Stomach (tissue), 9 donors: ENCODE data around the gene SARM1. TPM values are rescaled to one million over a fixed set of nuclear protein-coding genes. Genes with fewer than 3 reads are reported as not detected.

ENCODE experiments used
- DNase-seq, 2 donors: peaks; one replicate each; pipeline versions ENCODE4 v3.0.0 to v3.0.0-alpha.2; 2013 to 2019
- H3K27ac ChIP-seq, 5 donors: fragments of 200-600 bp in 4 of 5; sonication (generic) in 4 of 5; one replicate each; pipeline ENCODE4 v1.5.1; 2013 to 2019; ENCODE audit warnings: mild to moderate bottlenecking in 1 of 5, moderate library complexity in 1 of 5
- H3K27me3 ChIP-seq, 3 donors: fragments of 200-600 bp; sonication (generic); one replicate each; pipeline ENCODE4 v1.5.1; 2017 to 2019; ENCODE audit warnings: mixed run types in 1 of 3
- H3K36me3 ChIP-seq, 4 donors: fragments of 200-600 bp; sonication (generic); 1 replicate in 3 of 4; 2 replicates in 1 of 4; pipeline ENCODE4 v1.5.1; 2016 to 2019
- H3K4me1 ChIP-seq, 4 donors: fragments of 200-600 bp; sonication (generic); one replicate each; pipeline ENCODE4 v1.5.1; 2016 to 2019
- H3K4me3 ChIP-seq, 4 donors: fragments of 200-600 bp; sonication (generic) in 3 of 4; one replicate each; pipeline ENCODE4 v1.5.1; 2016 to 2019; ENCODE audit warnings: mild to moderate bottlenecking in 1 of 4
- H3K9me3 ChIP-seq, 4 donors: fragments of 200-600 bp; sonication (generic); one replicate each; pipeline ENCODE4 v1.5.1; 2016 to 2019
- EP300 ChIP-seq: sonication (generic); formaldehyde crosslinking; IDR thresholded peaks from one replicate; pipeline ENCODE4 v1.6.1; 2017; ENCODE audit warnings: antibody characterized with exemption
- POLR2A ChIP-seq, 4 donors: fragments of 450-650 bp; IDR thresholded peaks; one replicate each; pipeline ENCODE4 v1.6.1; 2016; ENCODE audit warnings: antibody characterized with exemption in 4 of 4, control low read depth in 2 of 4, mild to moderate bottlenecking in 1 of 4, moderate library complexity in 1 of 4
- POLR2AphosphoS5 ChIP-seq, 3 donors: sonication (generic); formaldehyde crosslinking; IDR thresholded peaks; one replicate each; pipeline ENCODE4 v1.6.1; 2016; ENCODE audit warnings: antibody characterized with exemption in 3 of 3
- WGBS, 5 donors: extraction: QIAGEN DNeasy Blood & Tissue Kit in 3 of 5; methylation state at CpG; one replicate each; pipeline versions ENCODE4 v1.1.5 to v1.1.7; 2013 to 2018; 5-methylcytosine and 5-hydroxymethylcytosine counted together
- intact Hi-C: fragments of 100-400 bp; cut with DNase I; formaldehyde crosslinking; loops from one replicate; pipeline ENCODE4 v1.15.1; 2023; ENCODE audit warnings: low total_unique reads
- polyA plus RNA-seq, 3 donors: library from polyadenylated mRNA; stranded (reverse); fragments of 200-250 nt; gene quantifications; one replicate each; pipeline ENCODE4 v1.2.3, GENCODE V29; 2013
- total RNA-seq, 5 donors: library from RNA; depleted of rRNA; stranded (reverse); fragments of >200 nt; gene quantifications; one replicate each; pipeline versions ENCODE4 v1.1.0 to v1.2.3, GENCODE V29; 2014 to 2016
- TF ChIP-seq, protein P1 (sequence below), 7 experiments: fragments of 450-650 bp in 4 of 7; fragments of 200-600 bp in 3 of 7; sonication (generic) in 3 of 7; IDR thresholded peaks; one replicate each; pipeline ENCODE4 v1.5.1; 2016 to 2019; ENCODE audit warnings: antibody characterized with exemption in 7 of 7, control low read depth in 2 of 7, mild to moderate bottlenecking in 1 of 7
- donor health status: healthy with polysubstance abuse.
- donor health status: Bipolar disorder and iron deficiency.
- donor health status: healthy.

Gene SARM1
- total and polyA plus RNA-seq, 8 donors: 4.6 to 58.3 (median 11.7) TPM

DNA sequence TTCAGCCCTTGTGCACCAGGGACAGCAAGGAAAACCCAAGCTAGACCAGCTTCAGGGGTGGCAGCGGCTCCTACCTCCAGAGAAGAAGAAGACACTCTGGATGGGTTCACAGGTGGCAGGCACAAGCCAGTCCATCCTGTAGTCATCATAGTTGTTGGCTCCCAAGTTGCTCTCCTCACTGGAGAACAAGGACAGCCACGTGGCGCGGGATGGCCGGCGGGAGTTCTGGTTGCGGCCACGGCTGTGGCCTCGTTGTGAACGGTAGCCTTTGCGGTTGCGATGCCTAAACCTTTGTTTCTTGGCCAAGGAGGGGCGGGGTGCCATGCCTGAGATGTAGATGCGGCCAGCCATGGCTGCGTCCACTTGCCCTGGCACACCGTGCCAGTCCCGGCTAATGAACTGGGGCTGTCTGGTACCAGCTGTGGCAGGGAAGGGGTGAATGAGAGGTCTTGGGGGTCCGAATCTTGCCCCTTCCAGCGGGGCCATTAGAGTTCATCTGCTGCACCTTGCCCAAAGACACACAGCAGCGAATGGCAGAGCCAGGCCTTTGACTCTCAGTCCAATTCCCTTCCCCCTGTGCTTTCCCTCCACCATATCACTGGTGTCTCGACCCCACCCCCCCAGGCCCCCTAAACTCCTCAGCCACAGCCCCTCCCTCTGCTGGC, 3.7 kb upstream of the SARM1 start:
- 79 to 89% (median 86%) methylated on average over 13 to 21 of the region's 21 CpGs for WGBS, 5 donors

DNA sequence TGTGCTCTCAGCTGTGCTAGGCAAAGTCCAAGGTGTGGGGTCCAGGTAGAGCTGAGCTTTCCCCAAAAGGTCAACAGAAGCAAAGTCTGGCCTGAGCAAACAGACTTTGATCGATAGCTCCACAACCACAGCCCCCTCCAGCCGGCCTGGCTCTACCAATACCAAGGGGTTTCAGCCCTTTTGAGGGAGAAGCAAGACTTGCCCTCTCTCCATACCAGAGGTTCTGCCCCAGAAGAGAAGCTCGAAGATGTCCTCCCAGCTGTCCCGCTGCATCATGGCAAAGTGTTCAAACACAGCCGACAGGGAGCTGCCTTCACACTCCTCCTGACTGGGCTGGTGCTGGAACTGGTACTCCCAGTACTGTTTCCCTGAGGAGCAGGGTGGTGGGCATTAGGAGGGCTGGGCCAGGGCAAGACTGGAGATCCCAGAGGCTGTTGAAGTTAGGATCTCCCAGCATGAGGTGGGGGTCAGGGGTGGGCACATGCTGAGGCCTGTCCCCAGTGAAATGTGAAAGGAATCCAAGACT, 3.1 kb upstream of the SARM1 start:
- TF ChIP-seq POLR2AphosphoS5 (IDR thresholded peaks at IDR 0.05): no peak
- no peak for TF ChIP-seq EP300
- TF ChIP-seq, protein P1, sequence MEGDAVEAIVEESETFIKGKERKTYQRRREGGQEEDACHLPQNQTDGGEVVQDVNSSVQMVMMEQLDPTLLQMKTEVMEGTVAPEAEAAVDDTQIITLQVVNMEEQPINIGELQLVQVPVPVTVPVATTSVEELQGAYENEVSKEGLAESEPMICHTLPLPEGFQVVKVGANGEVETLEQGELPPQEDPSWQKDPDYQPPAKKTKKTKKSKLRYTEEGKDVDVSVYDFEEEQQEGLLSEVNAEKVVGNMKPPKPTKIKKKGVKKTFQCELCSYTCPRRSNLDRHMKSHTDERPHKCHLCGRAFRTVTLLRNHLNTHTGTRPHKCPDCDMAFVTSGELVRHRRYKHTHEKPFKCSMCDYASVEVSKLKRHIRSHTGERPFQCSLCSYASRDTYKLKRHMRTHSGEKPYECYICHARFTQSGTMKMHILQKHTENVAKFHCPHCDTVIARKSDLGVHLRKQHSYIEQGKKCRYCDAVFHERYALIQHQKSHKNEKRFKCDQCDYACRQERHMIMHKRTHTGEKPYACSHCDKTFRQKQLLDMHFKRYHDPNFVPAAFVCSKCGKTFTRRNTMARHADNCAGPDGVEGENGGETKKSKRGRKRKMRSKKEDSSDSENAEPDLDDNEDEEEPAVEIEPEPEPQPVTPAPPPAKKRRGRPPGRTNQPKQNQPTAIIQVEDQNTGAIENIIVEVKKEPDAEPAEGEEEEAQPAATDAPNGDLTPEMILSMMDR (IDR thresholded peaks at IDR 0.05): no peak
- TF ChIP-seq POLR2A (IDR thresholded peaks at IDR 0.05): no peak
- Histone ChIP-seq H3K36me3 (peaks cover 4 to 23% (median 20%) of the 10 kb centered on the region in 4 donors), H3K27me3 (peaks cover 0 to 21% (median 5%) of the 10 kb centered on the region in 3 donors), H3K4me3 (no peak overlapping the region), H3K4me1 (peaks cover 28 to 38% (median 36%) of the 10 kb centered on the region in 4 donors), H3K9me3 (no peaks in the 10 kb centered on the region), H3K27ac (no peak overlapping the region)
- no peak for DNase-seq
- 50 to 70% (median 56%) methylated on average over 5 of the region's 5 CpGs for WGBS, 5 donors
- intact Hi-C loops: no loop called here

More for the DNA sequence above, 3.7 kb upstream of the SARM1 start:
- intact Hi-C loops: no loop called here
- peaks cover 0 to 15% (median 5%) of the 10 kb centered on the region in 3 donors for H3K27me3 ChIP-seq
- H3K4me1 ChIP-seq: peaks cover 26 to 32% (median 32%) of the 10 kb centered on the region in 4 donors
- no peaks in the 10 kb centered on the region for H3K9me3 ChIP-seq
- H3K4me3 ChIP-seq: no peak overlapping the region
- no peak overlapping the region for H3K27ac ChIP-seq
- H3K36me3 ChIP-seq: peaks cover 8 to 29% (median 26%) of the 10 kb centered on the region in 4 donors
- no peak for DNase-seq
- no peak for TF ChIP-seq EP300
- TF ChIP-seq, protein P1 (IDR thresholded peaks at IDR 0.05): no peak
- no peak for TF ChIP-seq POLR2AphosphoS5 (IDR thresholded peaks at IDR 0.05)
- TF ChIP-seq POLR2A (IDR thresholded peaks at IDR 0.05): no peak

DNA sequence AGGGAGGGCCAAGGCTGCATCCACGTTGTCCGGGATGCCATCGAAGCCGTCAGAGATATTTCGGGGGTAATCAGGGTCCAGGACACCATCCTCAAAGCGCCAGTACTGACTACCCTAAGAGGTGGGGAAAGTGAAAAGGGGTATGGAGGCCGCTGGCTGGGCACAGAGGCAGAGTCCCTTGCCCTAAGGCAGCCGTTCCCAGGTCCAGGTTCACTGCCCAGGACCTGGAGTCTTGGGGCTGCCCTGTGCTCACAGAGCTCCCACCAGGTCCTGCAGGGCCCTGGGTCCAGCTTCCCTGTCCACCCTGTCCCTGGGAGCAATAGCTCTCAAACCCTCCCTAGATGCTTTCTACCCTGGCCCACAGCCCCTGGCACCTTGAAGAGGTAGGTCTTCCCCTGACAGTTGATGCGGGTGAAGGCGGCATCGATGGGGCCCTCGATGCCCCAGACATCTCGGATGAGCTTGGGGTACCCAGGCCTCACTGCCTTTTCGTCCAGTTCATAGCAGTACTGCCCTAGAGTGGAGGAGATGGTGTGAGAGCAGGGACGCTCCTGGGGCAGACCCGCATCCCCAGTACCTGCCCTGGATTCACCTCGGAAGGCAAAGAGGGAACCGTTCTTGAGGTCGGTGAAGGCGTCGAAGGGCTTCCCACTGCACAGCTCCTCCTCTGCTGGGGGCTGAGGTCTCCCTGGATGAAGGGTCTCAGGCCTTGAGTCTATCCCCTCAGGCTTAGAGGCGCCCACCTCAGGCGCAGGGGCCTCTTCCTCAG, 2.4 kb upstream of the SARM1 start:
- intact Hi-C loops: no loop called here
- TF ChIP-seq POLR2AphosphoS5 (IDR thresholded peaks at IDR 0.05) (no peak), POLR2A (IDR thresholded peaks at IDR 0.05) (no peak), EP300 (no peak)
- TF ChIP-seq, protein P1 (IDR thresholded peaks at IDR 0.05): no peak
- no peak overlapping the region for H3K4me3 ChIP-seq
- no peak for DNase-seq
- H3K36me3 ChIP-seq: peaks cover 0 to 16% (median 12%) of the 10 kb centered on the region in 4 donors
- no peaks in the 10 kb centered on the region for H3K9me3 ChIP-seq
- H3K27ac ChIP-seq: no peak overlapping the region
- peaks cover 28 to 43% (median 38%) of the 10 kb centered on the region in 4 donors for H3K4me1 ChIP-seq
- H3K27me3 ChIP-seq: peaks cover 0 to 25% (median 5%) of the 10 kb centered on the region in 3 donors
- 88 to 93% (median 90%) methylated on average over 21 to 23 of the region's 23 CpGs for WGBS, 5 donors

DNA sequence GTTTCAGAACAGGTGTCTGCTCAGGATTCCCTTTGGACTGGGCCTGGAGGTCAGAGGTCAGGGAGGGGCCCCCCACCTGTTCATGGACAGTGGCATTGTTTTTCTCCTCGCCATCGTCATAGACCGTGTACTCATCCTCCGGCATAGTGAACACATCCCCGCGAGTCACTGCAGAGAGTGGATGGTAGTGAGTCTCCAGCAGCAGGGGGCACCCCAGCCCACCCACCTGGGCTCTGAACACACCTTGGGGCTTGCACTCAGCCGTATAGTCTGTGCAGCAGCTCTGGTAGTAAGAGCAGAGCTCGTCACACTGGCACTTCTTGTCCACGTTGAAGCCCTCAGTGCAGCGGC, 1.8 kb upstream of the SARM1 start:
- peaks cover 0 to 25% (median 5%) of the 10 kb centered on the region in 3 donors for H3K27me3 ChIP-seq
- H3K27ac ChIP-seq: peak overlapping the region in 2 of 5 donors; percentile 75
- H3K36me3 ChIP-seq: peaks cover 0 to 10% (median 7%) of the 10 kb centered on the region in 4 donors
- H3K9me3 ChIP-seq: no peaks in the 10 kb centered on the region
- intact Hi-C loops: no loop called here
- peaks cover 28 to 43% (median 38%) of the 10 kb centered on the region in 4 donors for H3K4me1 ChIP-seq
- WGBS, 5 donors: 50 to 66% (median 56%) methylated on average over 4 to 10 of the region's 10 CpGs
- H3K4me3 ChIP-seq: no peak overlapping the region
- no peak for DNase-seq
- no peak for TF ChIP-seq EP300
- TF ChIP-seq POLR2AphosphoS5 (IDR thresholded peaks at IDR 0.05): no peak
- TF ChIP-seq, protein P1 (IDR thresholded peaks at IDR 0.05): no peak
- TF ChIP-seq POLR2A (IDR thresholded peaks at IDR 0.05): no peak
